ENCODE measurements around the gene TRERF1. TPM values are rescaled to one million over a fixed set of nuclear protein-coding genes. Genes with fewer than 3 reads are reported as not detected.
"Not testable (repeated sequence)": the region's sequence is repeated elsewhere in the genome, so short reads cannot be mapped to it uniquely, and the experiment has no call there.

TRERF1 gene
- polyA plus RNA-seq, 1 of the 3 experiments (the other 2 are of a cell fraction), result 3.6 TPM

GRCh38 chr6:42217519-42218367 lies 234.0 kb downstream of the TRERF1 start, which contains the start of gene MRPS10 (continued):
- peak; percentile 59; the same call in 1 of the 2 replicates for TF ChIP-seq ZBTB33 (IDR thresholded peaks at IDR 0.05; ENCODE audit: borderline replicate concordance, low read depth)
- TF ChIP-seq FOXM1 (IDR thresholded peaks at IDR 0.05; ENCODE audit: low read depth), result no peak
- TF ChIP-seq MXI1 (IDR thresholded peaks at IDR 0.05; ENCODE audit: low read depth, low read length), result peak; percentile 87
- peak; percentile 77 for TF ChIP-seq ELF1 (IDR thresholded peaks at IDR 0.05)
- TF ChIP-seq EP300 (IDR thresholded peaks at IDR 0.05; ENCODE audit: borderline replicate concordance in 1 of 2, low read depth in 1 of 2, low read length in 1 of 2), result peak; percentile 36 to 38; a peak in 2 of 4 replicates
- 0 out of 2 replicates have a peak, but pooled peaks have one; percentile 19 for TF ChIP-seq JUND (IDR thresholded peaks at IDR 0.05)
- no peak for TF ChIP-seq RXRA (IDR thresholded peaks at IDR 0.05; ENCODE audit: borderline replicate concordance, low read depth)
- peak; percentile 51; the same call in 1 of the 2 replicates for TF ChIP-seq TCF12 (IDR thresholded peaks at IDR 0.05)
- no peak for TF ChIP-seq FOXJ3 (CRISPR knock-in tag; IDR thresholded peaks at IDR 0.05)
- TF ChIP-seq SIN3A (IDR thresholded peaks at IDR 0.05; ENCODE audit: borderline replicate concordance, low read depth, low read length), result peak; percentile 90; the same call in 1 of the 2 replicates
- no peak; the same call in 1 of the 2 replicates for TF ChIP-seq FOSL2 (IDR thresholded peaks at IDR 0.05; ENCODE audit: borderline replicate concordance, low read depth)
- no peak for TF ChIP-seq IRF3 (IDR thresholded peaks at IDR 0.05; ENCODE audit: low read depth, low read length)
- no peak for TF ChIP-seq NRF1 (IDR thresholded peaks at IDR 0.05; ENCODE audit: low read depth, low read length)
- peak; percentile 93 for TF ChIP-seq CHD2 (IDR thresholded peaks at IDR 0.05; ENCODE audit: low read length, partially characterized antibody)
- TF ChIP-seq RCOR1 (IDR thresholded peaks at IDR 0.05; ENCODE audit: low read length), result peak; percentile 66; the same call in 1 of the 2 replicates
- peak; percentile 98 for TF ChIP-seq YY1 (IDR thresholded peaks at IDR 0.05; ENCODE audit: low read depth)
- peak; percentile 92 for TF ChIP-seq MAX (IDR thresholded peaks at IDR 0.05; ENCODE audit: low read depth)

- H3K27ac ChIP-seq (ENCODE audit: low read depth in 2 of 2, low read length in 1 of 2), result peak overlapping the region; percentile 79 to 87
- H3K9me2 ChIP-seq, result no peaks in the 10 kb centered on the region
- H2AFZ ChIP-seq (ENCODE audit: low read depth), result peak overlapping the region; percentile 81
- peaks cover 16 to 22% of the 10 kb centered on the region in 2 experiments for H3K36me3 ChIP-seq (replicated peaks in 1 of 2; ENCODE audit: control insufficient read depth in 1 of 2, insufficient read depth in 2 of 2, low read length in 1 of 2)
- POLR2A ChIA-PET, result interaction anchor here (0.6 to 1.2 kb wide), 2 partner anchors 236 to 275 kb away, joined by 3 to 8 read pairs; partner anchors contain the start of gene CCND3
- no peaks in the 10 kb centered on the region for H3K27me3 ChIP-seq (ENCODE audit: insufficient read depth)
- peak overlapping the region; percentile 72 for H3K4me3 ChIP-seq (ENCODE audit: low read depth in 2 of 2, low read length in 1 of 2)
- CTCF ChIA-PET, result interaction anchor here (0.7 to 6.3 kb wide), 3 partner anchors 314 to 430 kb away, joined by 3 to 47 read pairs (median 4); partner anchors contain the start of gene TOMM6
- WGBS (ENCODE audit: low lambda C conversion rate), result 4% methylated on average over 5 of the region's 5 CpGs
- peaks cover 12% of the 10 kb centered on the region for H3F3A ChIP-seq (replicated peaks; ENCODE audit: insufficient read depth)
- no peak for DNase-seq
- TF ChIP-seq MAX (IDR thresholded peaks at IDR 0.05; ENCODE audit: low read depth), result no peak
- no peak for TF ChIP-seq GATA2 (CRISPR knock-in tag; IDR thresholded peaks at IDR 0.05)
- no peak for TF ChIP-seq FOSL2 (IDR thresholded peaks at IDR 0.05; ENCODE audit: borderline replicate concordance, low read depth)
- TF ChIP-seq YY1 (IDR thresholded peaks at IDR 0.05; ENCODE audit: low read depth), result no peak
- H3K4me2 ChIP-seq, result peak overlapping the region; percentile 78
- H3K9ac ChIP-seq, result peak overlapping the region; percentile 84
- no peaks in the 10 kb centered on the region for H3K9me3 ChIP-seq
- peaks cover 3 to 5% of the 10 kb centered on the region in 2 experiments; a peak in 1 of 4 replicates for H3K4me1 ChIP-seq (ENCODE audit: control insufficient read depth in 1 of 2, insufficient read depth in 2 of 2, low read depth in 1 of 2, low read length in 1 of 2)
- peaks cover 41% of the 10 kb centered on the region for H3K79me2 ChIP-seq (ENCODE audit: insufficient read depth)
- no peaks in the 10 kb centered on the region for H4K20me1 ChIP-seq (ENCODE audit: insufficient read depth)
These were observed 234.6 kb downstream of the TRERF1 start for GRCh38 chr6:42217157-42217518.

GRCh38 chr6:42216495-42216894 lies 235.2 kb downstream of the TRERF1 start:
- H3K4me3 ChIP-seq (ENCODE audit: low read depth in 2 of 2, low read length in 1 of 2), result peak overlapping the region; percentile 72
- ChIA-PET CTCF (interaction anchor here (0.7 to 6.3 kb wide), 3 partner anchors 90 to 429 kb away, joined by 4 to 47 read pairs (median 4); partner anchors contain the start of gene TOMM6), POLR2A (interaction anchor here (0.6 to 1.2 kb wide), 2 partner anchors 236 to 275 kb away, joined by 3 to 8 read pairs; partner anchors contain the start of gene CCND3)
- not testable (repeated sequence) for H3K9me2 ChIP-seq; H4K20me1 ChIP-seq (ENCODE audit: insufficient read depth); H2AFZ ChIP-seq (ENCODE audit: low read depth); H3K9me3 ChIP-seq; DNase-seq; H3K4me1 ChIP-seq (ENCODE audit: control insufficient read depth in 1 of 2, insufficient read depth in 2 of 2, low read depth in 1 of 2, low read length in 1 of 2); H3K27me3 ChIP-seq (ENCODE audit: insufficient read depth)
- H3F3A ChIP-seq (replicated peaks; ENCODE audit: insufficient read depth), result peaks cover 12% of the 10 kb centered on the region
- peak overlapping the region; percentile 84; the same call in 1 of the 2 replicates for H3K9ac ChIP-seq
- 74% methylated on average over 18 of the region's 18 CpGs for WGBS (ENCODE audit: low lambda C conversion rate)
- peaks cover 21 to 29% of the 10 kb centered on the region in 2 experiments for H3K36me3 ChIP-seq (replicated peaks in 1 of 2; ENCODE audit: control insufficient read depth in 1 of 2, insufficient read depth in 2 of 2, low read length in 1 of 2)
- H3K27ac ChIP-seq (ENCODE audit: low read depth in 2 of 2, low read length in 1 of 2), result peak overlapping the region in 1 of 2 experiments; percentile 79; a peak in 1 of 4 replicates
- H3K79me2 ChIP-seq (ENCODE audit: insufficient read depth), result peaks cover 41% of the 10 kb centered on the region
- peak overlapping the region; percentile 78 for H3K4me2 ChIP-seq

Data from SK-N-SH (cell line).